HEK293T (cell line): ENCODE results near the gene S100A16.
"Not testable (repeated sequence)": the region's sequence is repeated elsewhere in the genome, so short reads cannot be mapped to it uniquely, and the experiment has no call there.

Experiments used
- CTCF ChIA-PET: fragments of 350-600 bp; formaldehyde crosslinking; extraction: SDS; loops from one replicate; lab custom pipeline; 2021; ENCODE audit warnings: antibody characterized with exemption, inconsistent platforms; lab: Yijun Ruan, JAX
- POLR2A ChIA-PET: fragments of 350-600 bp; formaldehyde crosslinking; extraction: SDS; loops from one replicate; lab custom pipeline; 2020; ENCODE audit warnings: antibody characterized with exemption, inconsistent platforms; lab: Yijun Ruan, JAX
- DNase-seq: peaks from one replicate; pipeline ENCODE4 v3.0.0; 2012; ENCODE audit warnings: mixed read lengths; ENCODE audit errors: extremely low spot score
- ARNT ChIP-seq: fragments of 450-650 bp; IDR thresholded peaks from 2 replicates; pipeline ENCODE4 v1.6.1; 2017; ENCODE audit warnings: mild to moderate bottlenecking
- BHLHE40 ChIP-seq: fragments of 450-650 bp; IDR thresholded peaks from 2 replicates; pipeline ENCODE4 v1.6.1; 2016; ENCODE audit warnings: mild to moderate bottlenecking, moderate library complexity, borderline replicate concordance
- CTBP1 ChIP-seq: fragments of 450-650 bp; IDR thresholded peaks from 2 replicates; pipeline ENCODE4 v1.6.1; 2016; ENCODE audit warnings: borderline replicate concordance
- ELF4 ChIP-seq: fragments of 450-650 bp; IDR thresholded peaks from 2 replicates; pipeline ENCODE4 v1.6.1; 2017; ENCODE audit warnings: antibody characterized with exemption
- FOXA1 ChIP-seq: fragments of 450-650 bp; IDR thresholded peaks from 2 replicates; pipeline ENCODE4 v1.6.1; 2016; ENCODE audit warnings: mild to moderate bottlenecking
- FOXK2 ChIP-seq: fragments of 450-650 bp; IDR thresholded peaks from 2 replicates; pipeline ENCODE4 v1.6.1; 2016; ENCODE audit warnings: mild to moderate bottlenecking
- FOXM1 ChIP-seq: fragments of 450-650 bp; IDR thresholded peaks from 2 replicates; pipeline ENCODE4 v1.6.1; 2017; ENCODE audit warnings: mild to moderate bottlenecking, borderline replicate concordance
- HDGF ChIP-seq: fragments of 450-650 bp; IDR thresholded peaks from 2 replicates; pipeline ENCODE4 v1.6.1; 2017; ENCODE audit warnings: antibody characterized with exemption, borderline replicate concordance
- L3MBTL2 ChIP-seq: fragments of 450-650 bp; conservative IDR thresholded peaks from 2 replicates; pipeline ENCODE4 v1.6.1; 2016; ENCODE audit warnings: mild to moderate bottlenecking
- LEF1 ChIP-seq: fragments of 450-650 bp; IDR thresholded peaks from 2 replicates; pipeline ENCODE4 v1.6.1; 2017; ENCODE audit warnings: mild to moderate bottlenecking, borderline replicate concordance
- NFRKB ChIP-seq: fragments of 450-650 bp; IDR thresholded peaks from 2 replicates; pipeline ENCODE4 v1.6.1; 2016; ENCODE audit warnings: mild to moderate bottlenecking, moderate library complexity
- PKNOX1 ChIP-seq: fragments of 450-650 bp; IDR thresholded peaks from 2 replicates; pipeline ENCODE4 v1.6.1; 2016
- SP1 ChIP-seq: fragments of 450-650 bp; IDR thresholded peaks from 2 replicates; pipeline ENCODE4 v1.6.1; 2017
- SUZ12 ChIP-seq: fragments of 450-650 bp; IDR thresholded peaks from 2 replicates; pipeline ENCODE4 v1.6.1; 2016; ENCODE audit warnings: mild to moderate bottlenecking
- TARDBP ChIP-seq: fragments of 450-650 bp; IDR thresholded peaks from 2 replicates; pipeline ENCODE4 v1.6.1; 2016
- ZNF384 ChIP-seq: fragments of 450-650 bp; IDR thresholded peaks from 2 replicates; pipeline ENCODE4 v1.6.1; 2016

S100A16 gene

GRCh38 chr1:153577138-153577537 is 35.8 kb downstream of the S100A16 start:
- TF ChIP-seq FOXM1 = no peak
- no peak for TF ChIP-seq ZNF384
- TF ChIP-seq PKNOX1 = no peak
- no peak for TF ChIP-seq SUZ12
- TF ChIP-seq HDGF = no peak
- no peak for TF ChIP-seq FOXA1
- TF ChIP-seq ELF4 = no peak
- no peak for TF ChIP-seq TARDBP
- TF ChIP-seq SP1 = no peak
- TF ChIP-seq FOXK2 = no peak
- no peak for TF ChIP-seq CTBP1
- TF ChIP-seq BHLHE40 = no peak
- TF ChIP-seq LEF1 = no peak
- ChIA-PET POLR2A (interaction anchor here (0.9 to 3.9 kb wide), 6 partner anchors 9 to 413 kb away, joined by 3 to 20 read pairs (median 5); partner anchors contain the start of genes CHTOP, RPS27 and S100A13), CTCF (interaction anchor here (0.7 to 2.7 kb wide), 5 partner anchors 9 to 67 kb away, joined by 8 to 12 read pairs (median 9); partner anchors contain the start of gene S100A13)
- DNase-seq = no peak

- CTCF ChIA-PET = interaction anchor here (2.6 kb wide), 1 partner anchor 65 kb away, joined by 8 read pairs; no protein-coding TSS in a partner anchor
- not testable (repeated sequence) for DNase-seq
Measured at GRCh38 chr1:153575497-153575896, 37.4 kb downstream of the S100A16 start.

GRCh38 chr1:153575081-153575491 is 37.9 kb downstream of the S100A16 start:
- POLR2A ChIA-PET, DNase-seq, CTCF ChIA-PET: not testable (repeated sequence)

More at GRCh38 chr1:153575497-153575896, 37.4 kb downstream of the S100A16 start:
- POLR2A ChIA-PET = interaction anchor here (3.1 to 3.9 kb wide), 2 partner anchors 52 to 59 kb away, joined by 15 to 20 read pairs; partner anchors contain the start of genes CHTOP and S100A13

GRCh38 chr1:153573351-153573750 is 39.6 kb downstream of the S100A16 start:
- TF ChIP-seq FOXK2 = no peak
- TF ChIP-seq ELF4 = no peak
- TF ChIP-seq HDGF = no peak
- no peak for TF ChIP-seq L3MBTL2
- TF ChIP-seq SUZ12 = no peak
- TF ChIP-seq SP1 = no peak
- TF ChIP-seq LEF1 = no peak
- TF ChIP-seq NFRKB = no peak
- TF ChIP-seq CTBP1 = no peak
- TF ChIP-seq ZNF384 = no peak
- TF ChIP-seq TARDBP = no peak
- TF ChIP-seq FOXM1 = no peak
- no peak for TF ChIP-seq PKNOX1
- no peak for TF ChIP-seq ARNT
- no peak for TF ChIP-seq FOXA1
- TF ChIP-seq BHLHE40 = no peak
- POLR2A ChIA-PET = interaction anchor here (1.9 kb wide), 1 partner anchor 61 kb away, joined by 11 read pairs; the partner anchor contains the start of gene CHTOP

GRCh38 chr1:153572569-153573015 is 40.3 kb downstream of the S100A16 start:
- TF ChIP-seq ELF4 = no peak
- no peak for TF ChIP-seq PKNOX1
- TF ChIP-seq TARDBP = no peak
- no peak for TF ChIP-seq LEF1
- no peak for TF ChIP-seq SUZ12
- no peak for TF ChIP-seq BHLHE40
- TF ChIP-seq NFRKB = no peak
- no peak for TF ChIP-seq FOXK2
- no peak for TF ChIP-seq CTBP1
- TF ChIP-seq FOXA1 = no peak
- no peak for TF ChIP-seq L3MBTL2
- TF ChIP-seq SP1 = no peak
- DNase-seq = no peak
- ChIA-PET POLR2A (interaction anchor here (1.1 to 1.9 kb wide), 3 partner anchors 55 to 61 kb away, joined by 4 to 13 read pairs (median 11); partner anchors contain the start of genes CHTOP and S100A13), CTCF (interaction anchor here (0.6 to 5.8 kb wide), 8 partner anchors 20 to 63 kb away, joined by 3 to 60 read pairs (median 4); partner anchors contain the start of genes CHTOP, S100A1 and S100A13)

More at GRCh38 chr1:153573351-153573750, 39.6 kb downstream of the S100A16 start:
- DNase-seq = no peak
- CTCF ChIA-PET = interaction anchor here (1.2 to 4.7 kb wide), 2 partner anchors 54 to 61 kb away, joined by 4 to 15 read pairs; partner anchors contain the start of genes CHTOP, S100A1 and S100A13

- ChIA-PET CTCF (interaction anchor here (0.6 to 5.8 kb wide), 6 partner anchors 21 to 61 kb away, joined by 3 to 60 read pairs (median 6); partner anchors contain the start of genes S100A1 and S100A13), POLR2A (interaction anchor here (1.1 to 1.9 kb wide), 3 partner anchors 55 to 62 kb away, joined by 4 to 13 read pairs (median 11); partner anchors contain the start of genes CHTOP and S100A13)
- no peak for DNase-seq
- no peak for TF ChIP-seq BHLHE40
- TF ChIP-seq FOXM1 = no peak
- TF ChIP-seq ZNF384 = no peak
- TF ChIP-seq LEF1 = no peak
- TF ChIP-seq PKNOX1 = no peak
- TF ChIP-seq L3MBTL2 = no peak
- TF ChIP-seq TARDBP = no peak
- no peak for TF ChIP-seq CTBP1
- no peak for TF ChIP-seq SUZ12
- no peak for TF ChIP-seq FOXK2
Measured at GRCh38 chr1:153571706-153572105, 41.2 kb downstream of the S100A16 start.
